ENCODE data around the gene ALDH4A1.

DNA sequence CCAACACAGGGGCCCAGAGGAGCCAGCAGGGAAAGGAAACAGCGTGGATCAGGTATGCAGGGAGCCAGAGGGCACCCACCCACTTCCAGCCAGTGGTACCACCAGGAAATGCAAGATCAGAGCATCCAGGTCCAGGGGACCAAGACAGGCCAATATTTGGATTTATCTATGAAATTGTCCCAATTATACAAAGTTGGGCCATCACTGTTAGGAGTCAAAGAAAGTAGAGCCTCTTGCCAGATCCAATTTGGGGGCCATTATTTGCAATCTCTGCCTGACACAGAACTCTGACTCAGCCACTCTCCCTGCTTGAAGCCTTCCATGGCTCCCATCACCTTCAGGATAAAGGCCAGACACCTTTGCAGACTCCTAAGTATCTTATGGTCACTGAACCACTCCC, 21.8 kb downstream of the ALDH4A1 start:
- TF ChIP-seq CTCF (IDR thresholded peaks at IDR 0.05; ENCODE audit: borderline replicate concordance, extremely low read depth, low read length, poor library complexity, severe bottlenecking) (no peak), EZH2 (IDR thresholded peaks at IDR 0.05; ENCODE audit: borderline replicate concordance, low read depth, low read length, severe bottlenecking) (no peak)
